Activated T-helper 1 cell treated with anti-CD3 and anti-CD28 coated beads, Interleukin-12 subunit alpha, Interleukin-12 subunit beta, Interleukin-2, Interleukin-4 antibody, amounts not matched to agents 30 ng/mL and 10 ng/mL and 1 ng/mL, durations not matched to agents 14 hours and 24 hours and 36 hours (primary cell): Measurements from ENCODE around the gene ERI3. TPM values are rescaled to one million over a fixed set of nuclear protein-coding genes. Genes with fewer than 3 reads are reported as not detected.
A peak's percentile ranks its signal among the peaks of the same experiment; 100 is the strongest.

Experiments
- DNase-seq: peaks from one replicate; pipeline ENCODE4 v3.0.0; 2021; ENCODE audit warnings: low spot score
- H3K27ac Mint-ChIP-seq: one replicate; pipeline ENCODE4 v1.8.0; 2021; ENCODE audit warnings: mild to moderate bottlenecking, mixed read lengths
- H3K27me3 Mint-ChIP-seq: one replicate; pipeline ENCODE4 v1.8.0; 2022; ENCODE audit warnings: mild to moderate bottlenecking, moderate library complexity, mixed read lengths; ENCODE audit not compliant: insufficient read depth
- H3K36me3 Mint-ChIP-seq: one replicate; pipeline ENCODE4 v1.8.0; 2021; ENCODE audit warnings: low read depth, mixed read lengths
- H3K4me1 Mint-ChIP-seq: one replicate; pipeline ENCODE4 v1.8.0; 2021; ENCODE audit warnings: low read depth, mixed read lengths
- H3K4me3 Mint-ChIP-seq: one replicate; pipeline ENCODE4 v1.8.0; 2021; ENCODE audit warnings: mild to moderate bottlenecking, moderate library complexity, mixed read lengths
- H3K9me3 Mint-ChIP-seq: one replicate; pipeline ENCODE4 v1.8.0; 2021; ENCODE audit warnings: mixed read lengths
- intact Hi-C: fragments of 100-400 bp; cut with micrococcal nuclease; formaldehyde crosslinking; loops from one replicate; pipeline ENCODE4 v1.15.1; 2024
- total RNA-seq: library from RNA; stranded (reverse); gene quantifications from 2 replicates; pipeline ENCODE4 v1.2.3, GENCODE V29; 2022

ERI3 gene
- total RNA-seq, 1 donor from 2014 or later, result 55.4 TPM

- H3K27ac Mint-ChIP-seq, result no peak overlapping the region
- no peaks in the 10 kb centered on the region for H3K36me3 Mint-ChIP-seq
- intact Hi-C loops, result no loop called here
- H3K4me3 Mint-ChIP-seq, result no peak overlapping the region
- peaks cover 23% of the 10 kb centered on the region for H3K4me1 Mint-ChIP-seq
- H3K27me3 Mint-ChIP-seq, result no peaks in the 10 kb centered on the region
- H3K9me3 Mint-ChIP-seq, result no peaks in the 10 kb centered on the region
- DNase-seq, result no peak
Measured at GRCh38 chr1:44267438-44267837, 87.6 kb downstream of the ERI3 start.

DNA sequence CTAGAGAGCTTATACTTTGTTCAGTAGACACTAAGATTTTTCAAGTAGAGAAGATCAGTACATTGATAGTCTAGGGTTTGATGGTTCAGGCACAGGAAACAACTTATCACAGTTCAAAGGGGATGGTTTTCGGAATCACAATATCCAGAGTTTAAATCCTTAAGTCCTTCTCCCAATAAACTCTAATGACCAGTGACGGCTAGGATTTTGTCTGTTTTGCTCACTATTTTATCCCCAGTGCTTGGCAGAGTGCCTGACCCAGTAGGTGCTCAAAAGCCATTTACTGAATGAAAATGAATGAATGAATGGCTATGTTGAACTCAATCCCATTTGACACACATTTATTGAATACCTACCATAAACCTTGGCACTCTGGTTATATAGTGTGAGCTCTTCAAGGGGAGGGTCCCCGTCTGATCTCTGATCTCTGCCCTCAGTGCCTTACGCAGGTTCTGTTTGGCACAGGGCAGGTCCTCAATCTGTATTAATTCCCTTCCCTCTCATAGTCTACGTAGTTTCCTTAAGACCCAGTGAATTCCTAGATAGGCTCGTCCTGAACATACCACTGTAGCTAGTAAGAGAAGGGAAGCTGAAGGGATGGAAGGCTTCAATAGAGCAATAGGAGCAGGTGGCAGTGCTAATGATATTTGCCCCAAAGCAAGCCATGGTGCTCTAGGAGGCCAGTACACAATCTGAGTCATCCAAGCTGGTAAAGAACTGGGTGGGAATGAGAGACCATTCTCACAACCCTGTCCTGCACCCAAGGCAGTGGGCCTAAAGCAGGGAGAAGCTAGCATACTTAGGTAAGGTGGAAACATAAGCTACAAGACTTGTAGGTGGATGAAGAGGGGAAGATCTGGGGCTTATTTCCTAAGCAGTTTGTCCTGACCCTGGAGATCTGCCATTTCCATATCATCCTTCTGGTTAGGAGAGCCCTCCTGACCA is 88.4 kb downstream of the ERI3 start:
- Mint-ChIP-seq H3K27me3 (no peaks in the 10 kb centered on the region), H3K36me3 (no peaks in the 10 kb centered on the region), H3K4me1 (peaks cover 23% of the 10 kb centered on the region), H3K9me3 (no peaks in the 10 kb centered on the region), H3K27ac (no peak overlapping the region), H3K4me3 (no peak overlapping the region)
- intact Hi-C loops, result no loop called here
- DNase-seq, result no peak

GRCh38 chr1:44265656-44266358 is 89.2 kb downstream of the ERI3 start:
- Mint-ChIP-seq H3K27me3 (no peaks in the 10 kb centered on the region), H3K4me1 (peaks cover 31% of the 10 kb centered on the region), H3K36me3 (no peaks in the 10 kb centered on the region), H3K4me3 (no peak overlapping the region), H3K9me3 (no peaks in the 10 kb centered on the region), H3K27ac (peak overlapping the region; percentile 32)
- no peak for DNase-seq
- intact Hi-C loops, result no loop called here

- DNase-seq, result no peak
- Mint-ChIP-seq H3K4me3 (no peak overlapping the region), H3K4me1 (peaks cover 34% of the 10 kb centered on the region), H3K27me3 (no peaks in the 10 kb centered on the region), H3K9me3 (no peaks in the 10 kb centered on the region), H3K36me3 (no peaks in the 10 kb centered on the region), H3K27ac (no peak overlapping the region)
- intact Hi-C loops, result no loop called here
Measured at GRCh38 chr1:44264451-44264771, 90.6 kb downstream of the ERI3 start.

- Mint-ChIP-seq H3K27me3 (no peaks in the 10 kb centered on the region), H3K4me3 (no peak overlapping the region), H3K9me3 (no peaks in the 10 kb centered on the region), H3K27ac (peak overlapping the region; percentile 23), H3K36me3 (no peaks in the 10 kb centered on the region), H3K4me1 (peaks cover 34% of the 10 kb centered on the region)
- intact Hi-C loops, result no loop called here
- DNase-seq, result no peak
Measured at GRCh38 chr1:44263568-44264450, 91.2 kb downstream of the ERI3 start.

DNA sequence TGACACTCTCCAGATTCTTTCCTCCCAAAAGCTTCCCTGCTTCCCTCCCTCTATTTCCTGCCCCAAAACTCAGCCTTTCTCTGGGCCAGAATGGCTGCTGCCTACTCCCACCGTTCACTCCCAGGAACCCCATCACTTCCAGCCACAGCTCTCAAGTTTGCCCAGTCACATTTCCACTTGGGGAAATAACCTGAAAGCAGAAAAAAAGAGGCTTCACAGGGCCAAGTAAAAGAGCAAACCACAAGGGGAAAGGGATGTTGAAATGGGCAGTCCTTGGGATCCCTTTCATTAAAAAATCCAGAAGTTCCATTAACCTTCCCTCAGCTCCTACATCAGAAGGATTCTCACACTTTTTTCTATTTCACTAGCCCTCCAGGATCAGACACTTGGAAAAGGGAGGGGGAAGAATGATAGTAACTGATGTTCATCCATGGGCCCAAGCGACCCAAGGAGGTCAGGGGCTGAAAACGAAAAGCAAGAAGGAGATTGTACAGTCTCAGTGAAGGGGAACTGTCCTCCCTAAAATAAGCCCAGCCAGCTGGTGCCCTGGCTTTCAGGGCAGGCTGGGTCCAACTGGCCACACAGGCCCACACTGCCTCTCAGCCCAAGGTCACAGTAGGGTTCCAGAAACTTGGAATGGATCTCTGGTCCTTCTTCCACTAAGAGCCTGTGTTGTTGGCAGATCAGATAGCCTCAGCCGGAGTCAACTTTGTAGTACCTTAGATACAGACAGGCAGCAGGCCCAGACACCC is 92.1 kb downstream of the ERI3 start:
- peaks cover 34% of the 10 kb centered on the region for H3K4me1 Mint-ChIP-seq
- peaks cover 2% of the 10 kb centered on the region for H3K36me3 Mint-ChIP-seq
- no peaks in the 10 kb centered on the region for H3K9me3 Mint-ChIP-seq
- DNase-seq, result no peak
- intact Hi-C loops, result no loop called here
- H3K27ac Mint-ChIP-seq, result no peak overlapping the region
- H3K4me3 Mint-ChIP-seq, result no peak overlapping the region
- H3K27me3 Mint-ChIP-seq, result no peaks in the 10 kb centered on the region

GRCh38 chr1:44262414-44262813 is 92.6 kb downstream of the ERI3 start:
- no peak overlapping the region for H3K27ac Mint-ChIP-seq
- H3K4me1 Mint-ChIP-seq, result peaks cover 34% of the 10 kb centered on the region
- H3K9me3 Mint-ChIP-seq, result no peaks in the 10 kb centered on the region
- DNase-seq, result no peak
- no peaks in the 10 kb centered on the region for H3K27me3 Mint-ChIP-seq
- intact Hi-C loops, result no loop called here
- peaks cover 2% of the 10 kb centered on the region for H3K36me3 Mint-ChIP-seq
- H3K4me3 Mint-ChIP-seq, result no peak overlapping the region

GRCh38 chr1:44261962-44262361 is 93.1 kb downstream of the ERI3 start:
- peaks cover 34% of the 10 kb centered on the region for H3K4me1 Mint-ChIP-seq
- H3K36me3 Mint-ChIP-seq, result peaks cover 2% of the 10 kb centered on the region
- no peaks in the 10 kb centered on the region for H3K9me3 Mint-ChIP-seq
- no peak for DNase-seq
- H3K27ac Mint-ChIP-seq, result no peak overlapping the region
- H3K27me3 Mint-ChIP-seq, result no peaks in the 10 kb centered on the region
- intact Hi-C loops, result no loop called here
- H3K4me3 Mint-ChIP-seq, result no peak overlapping the region

GRCh38 chr1:44261171-44261817 is 93.8 kb downstream of the ERI3 start:
- intact Hi-C loops, result no loop called here
- peaks cover 2% of the 10 kb centered on the region for H3K36me3 Mint-ChIP-seq
- H3K4me3 Mint-ChIP-seq, result no peak overlapping the region
- DNase-seq, result no peak
- H3K27me3 Mint-ChIP-seq, result no peaks in the 10 kb centered on the region
- H3K9me3 Mint-ChIP-seq, result no peaks in the 10 kb centered on the region
- H3K27ac Mint-ChIP-seq, result no peak overlapping the region
- peaks cover 34% of the 10 kb centered on the region for H3K4me1 Mint-ChIP-seq

DNA sequence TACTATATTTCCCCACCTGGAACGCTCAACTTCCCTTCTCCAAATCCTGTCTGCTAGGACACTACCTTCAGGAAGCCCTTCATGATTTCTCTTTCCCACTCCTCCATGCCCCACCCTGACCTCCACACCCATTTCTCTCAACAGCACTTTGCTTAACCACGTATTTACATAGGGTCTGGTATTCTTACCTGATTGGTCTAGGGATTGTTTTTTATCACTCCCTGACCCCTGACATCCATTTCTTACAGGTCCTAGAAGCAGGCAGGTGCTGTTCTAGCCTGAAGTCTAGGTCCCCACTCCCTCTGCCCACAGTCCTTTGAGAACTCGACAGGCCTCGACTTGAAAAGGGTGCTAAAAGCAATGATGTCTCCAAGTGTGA is 94.3 kb downstream of the ERI3 start:
- Mint-ChIP-seq H3K4me3 (no peak overlapping the region), H3K36me3 (peaks cover 2% of the 10 kb centered on the region), H3K27me3 (no peaks in the 10 kb centered on the region), H3K9me3 (no peaks in the 10 kb centered on the region), H3K27ac (no peak overlapping the region), H3K4me1 (peaks cover 29% of the 10 kb centered on the region)
- intact Hi-C loops, result no loop called here
- DNase-seq, result no peak

DNA sequence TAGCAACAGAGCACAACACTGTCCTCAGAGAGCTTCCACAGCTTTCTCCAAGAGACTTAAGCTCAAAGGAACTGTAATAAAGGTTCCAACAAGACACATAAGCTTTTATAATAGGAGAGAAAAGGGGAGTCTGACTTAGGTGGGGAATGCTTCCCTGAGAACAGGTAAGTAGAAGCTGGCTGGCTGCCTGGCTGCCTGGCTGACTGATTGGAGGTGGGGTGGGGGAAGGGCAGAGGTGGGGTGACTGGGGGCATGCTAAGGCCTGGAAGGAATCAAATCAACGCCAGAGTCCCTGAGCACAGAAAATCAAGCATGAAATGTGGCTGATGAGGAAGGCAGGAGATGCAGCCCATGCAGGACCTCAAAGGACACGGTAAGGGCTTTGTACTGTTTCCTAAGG is 96.0 kb downstream of the ERI3 start:
- Mint-ChIP-seq H3K36me3 (peaks cover 2% of the 10 kb centered on the region), H3K27me3 (no peaks in the 10 kb centered on the region), H3K27ac (no peak overlapping the region), H3K4me3 (no peak overlapping the region), H3K9me3 (no peaks in the 10 kb centered on the region), H3K4me1 (peaks cover 18% of the 10 kb centered on the region)
- intact Hi-C loops, result no loop called here
- no peak for DNase-seq
